Activated naive CD4-positive, alpha-beta T cell treated with anti-CD3 and anti-CD28 coated beads, Interleukin-2, amount 50 U/mL, for 16 hours (primary cell): Measurements from ENCODE around the gene GOLGA8J.
"Not testable (repeated sequence)": the region's sequence is repeated elsewhere in the genome, so short reads cannot be mapped to it uniquely, and the experiment has no call there.

Source experiments
- DNase-seq: peaks from one replicate; pipeline ENCODE4 v3.0.0-alpha.2; 2020

Gene GOLGA8J

DNA sequence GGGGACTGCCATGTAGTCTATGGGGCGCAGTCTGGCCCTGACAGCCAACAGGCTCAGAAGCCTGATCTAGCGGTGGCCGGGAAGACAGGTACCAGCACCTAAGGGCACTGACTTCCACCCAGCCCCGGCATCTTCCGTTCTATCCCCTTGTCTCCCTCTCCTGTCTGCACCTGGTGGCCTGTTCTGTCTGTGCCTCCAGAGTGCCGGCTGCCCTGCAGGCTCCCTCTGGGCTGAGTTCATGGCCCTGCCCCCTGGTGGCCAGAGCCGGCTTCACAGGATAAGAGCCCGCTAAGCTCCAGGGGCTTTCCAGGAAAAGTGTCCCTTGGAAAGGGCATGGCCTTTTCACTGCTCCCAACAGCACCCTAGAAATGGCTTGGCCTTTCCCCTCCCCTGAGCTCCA lies 15.1 kb downstream of the GOLGA8J start:
- DNase-seq = not testable (repeated sequence)

DNA sequence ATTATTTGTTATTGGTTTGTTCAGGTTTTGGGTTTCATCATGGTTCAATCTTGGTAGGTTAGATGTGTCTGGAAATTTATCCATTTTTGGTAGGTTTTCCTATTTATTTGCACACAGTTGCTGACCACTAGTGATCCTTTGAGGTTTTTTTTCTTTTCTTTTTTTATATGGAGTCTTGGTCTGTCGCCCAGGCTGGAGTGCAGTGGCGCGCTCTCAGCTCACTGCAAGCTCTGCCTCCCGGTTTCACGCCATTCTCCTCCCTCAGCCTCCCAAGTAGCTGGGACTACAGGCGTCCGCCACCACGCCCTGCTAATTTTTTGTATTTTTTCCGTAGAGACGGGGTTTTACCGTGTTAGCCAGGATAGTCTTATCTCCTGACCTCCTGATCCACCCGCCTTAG lies 20.1 kb downstream of the GOLGA8J start:
- DNase-seq = not testable (repeated sequence)

DNA sequence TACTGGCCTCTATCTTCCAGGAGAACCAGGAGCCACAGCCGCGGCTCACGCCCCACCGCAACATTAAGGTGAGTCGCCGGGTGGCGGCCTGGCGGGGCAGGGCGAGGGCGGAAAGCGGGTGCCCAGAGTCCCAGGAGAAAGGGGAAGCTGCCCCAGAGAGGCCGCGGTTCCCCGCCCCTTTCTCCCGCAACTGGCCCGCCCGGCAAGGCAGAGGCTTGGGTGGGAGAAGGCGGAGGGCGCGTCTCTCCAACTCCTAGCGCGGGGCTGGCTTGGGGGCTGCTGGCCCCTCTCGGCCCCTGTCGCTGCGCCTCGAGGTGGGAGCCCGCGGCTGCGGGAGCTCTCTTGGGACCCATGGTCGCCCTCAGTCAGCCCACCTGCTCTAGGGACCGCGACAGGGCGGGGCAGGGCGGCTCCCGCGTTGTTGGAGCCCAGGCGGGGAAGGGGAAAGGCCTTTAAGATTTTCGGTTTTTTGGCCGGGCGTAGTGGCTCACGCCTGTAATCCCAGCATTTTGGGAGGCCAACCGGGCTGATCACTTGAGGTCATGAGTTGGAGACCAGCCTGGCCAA lies 21.3 kb downstream of the GOLGA8J start:
- not testable (repeated sequence) for DNase-seq

DNA sequence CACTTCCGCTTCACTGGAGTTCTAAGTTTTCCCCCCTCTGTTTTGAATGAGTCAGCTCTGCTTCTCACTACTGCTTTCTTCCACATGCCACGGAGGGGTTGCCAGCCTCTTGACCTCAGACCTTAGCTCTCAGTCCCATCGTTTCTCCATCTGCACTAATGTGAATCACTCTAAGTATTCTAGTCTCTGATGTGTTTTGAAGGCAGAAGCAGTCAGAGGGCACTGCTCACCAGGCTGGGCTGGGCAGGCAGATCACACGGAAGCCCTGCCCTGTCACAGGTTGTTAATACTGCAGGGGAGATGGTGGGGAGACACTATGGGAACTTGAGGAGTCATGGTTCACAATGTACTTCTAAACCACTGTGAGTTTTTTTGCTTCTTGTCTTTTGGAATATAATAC lies 27.8 kb downstream of the GOLGA8J start:
- not testable (repeated sequence) for DNase-seq

DNA sequence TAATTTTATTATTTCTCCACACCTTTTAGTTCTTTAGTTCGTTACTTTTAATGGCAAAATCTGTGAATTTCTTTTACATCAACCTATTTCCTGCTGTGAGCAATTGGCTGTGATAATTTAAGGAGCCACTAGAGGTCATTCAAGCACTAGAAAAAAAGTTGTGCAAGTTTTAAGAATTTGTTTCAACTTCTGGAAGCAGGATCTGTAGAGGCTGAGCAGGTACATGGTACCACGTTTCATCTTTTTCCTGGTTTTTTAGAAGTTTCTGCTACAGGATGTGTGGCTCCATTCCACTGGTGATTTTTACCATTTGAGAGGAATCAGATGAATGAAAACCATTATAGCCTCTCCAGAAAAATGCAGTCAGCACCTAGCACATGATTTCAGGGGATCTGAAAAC lies 47.3 kb downstream of the GOLGA8J start:
- DNase-seq = not testable (repeated sequence)

DNA sequence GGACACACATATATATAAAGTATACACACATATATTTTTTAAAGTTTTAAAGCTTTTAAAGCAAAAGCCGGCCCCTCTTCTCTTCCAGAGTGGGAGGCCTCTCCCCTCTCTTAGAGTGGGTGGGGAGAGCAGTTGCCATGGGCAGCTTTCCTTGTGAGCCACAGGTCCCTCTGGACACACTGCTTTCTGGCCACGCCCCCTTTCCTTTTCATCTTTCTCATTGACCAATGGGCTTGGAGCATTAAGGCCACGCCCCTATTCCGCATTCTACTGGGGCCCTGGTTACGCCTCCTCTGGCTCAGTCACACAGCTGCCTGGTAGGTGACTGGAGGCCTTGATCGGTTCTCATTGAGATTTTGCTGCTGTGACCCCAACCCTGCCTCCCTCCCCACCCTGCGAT lies 52.0 kb downstream of the GOLGA8J start, which contains the start of gene GOLGA8T:
TSS of gene GOLGA8T (plus strand) at position 301 of the 400 bp plus-strand sequence. CDS start at position 399, 98 bp downstream.
- not testable (repeated sequence) for DNase-seq
